K562 (cell line): Measurements from ENCODE around the gene PIK3C2G. TPM values are rescaled to one million over a fixed set of nuclear protein-coding genes. Genes with fewer than 3 reads are reported as not detected.

Experiments used
- ATAC-seq: fragments of 200-7000 bp; cut with Tn5 transposase; 3 replicates; pipeline ENCODE4 v1.9.1; 2020; ENCODE audit warnings: moderate library complexity
- BruUV-seq: library from RNA; stranded (reverse); fragments of 400-500 nt; replicated peaks from 2 replicates; lab custom pipeline; 2021; lab: Mats Ljungman, UMichigan
- CTCF ChIA-PET: fragments of 300-600 bp; formaldehyde crosslinking; extraction: SDS; loops from one replicate; lab custom pipeline; 2021; ENCODE audit warnings: low intra/inter-chr PET ratio; lab: Yijun Ruan, JAX
- POLR2A ChIA-PET: fragments of 300-600, 350-650 bp; sonication (Branson Sonifier 250); formaldehyde crosslinking; extraction: SDS; loops from one replicate; lab custom pipeline; 2021; ENCODE audit warnings: antibody characterized with exemption, inconsistent platforms; lab: Yijun Ruan, JAX
- DNase-seq, 4 experiments: peaks; one replicate each; pipeline versions ENCODE4 v3.0.0 to v3.0.0-alpha.2; 2011 to 2018; ENCODE audit warnings: low spot score in 3 of 4, mixed read lengths in 3 of 4; ENCODE audit errors: extremely low read depth in 1 of 4
- FAIRE-seq: peaks from 2 replicates; lab custom pipeline; 2011; peaks lifted over from hg19 to GRCh38; lab: Jason Lieb, UNC
- H2AFZ ChIP-seq: 2 replicates; pipeline ENCODE4 v1.6.0; 2011; ENCODE audit warnings: low read depth, low read length, control low read depth, inconsistent platforms
- H3K27ac ChIP-seq: fragments of 200-600 bp; 3 replicates; pipeline ENCODE4 v1.8.0; 2011; ENCODE audit warnings: low read depth, mild to moderate bottlenecking, control low read depth, inconsistent platforms, low read length, moderate library complexity, mixed read lengths; ENCODE audit errors: extremely low read depth
- H3K27me3 ChIP-seq, 2 experiments: fragments of 300-600 bp in 1 of 2; 2 replicates in 1 of 2; 3 replicates in 1 of 2; pipeline versions ENCODE4 v1.6.0 to v1.8.0; 2011; ENCODE audit warnings: inconsistent platforms in 2 of 2, low read length in 2 of 2, mild to moderate bottlenecking in 1 of 2, mixed read lengths in 1 of 2, moderate library complexity in 1 of 2; ENCODE audit not compliant: control insufficient read depth in 2 of 2, insufficient read depth in 2 of 2
- H3K36me3 ChIP-seq: fragments of 300-600 bp; 3 replicates; pipeline ENCODE4 v1.8.0; 2011; ENCODE audit warnings: mild to moderate bottlenecking, low read length, inconsistent platforms; ENCODE audit not compliant: control insufficient read depth, insufficient read depth
- H3K4me1 ChIP-seq, 2 experiments: fragments of 200-600 bp in 1 of 2; replicated peaks in 1 of 2; 2 replicates in 1 of 2; 3 replicates in 1 of 2; pipeline versions ENCODE4 v1.5.1 to v1.8.0; 2011; ENCODE audit warnings: inconsistent platforms in 2 of 2, low read length in 2 of 2, mild to moderate bottlenecking in 1 of 2, mixed read lengths in 1 of 2, moderate library complexity in 1 of 2; ENCODE audit not compliant: control insufficient read depth in 2 of 2, insufficient read depth in 2 of 2
- H3K4me2 ChIP-seq: 2 replicates; pipeline ENCODE4 v1.6.1; 2011; ENCODE audit warnings: low read length, control low read depth, inconsistent platforms, mixed read lengths; ENCODE audit not compliant: insufficient read depth
- H3K4me3 ChIP-seq: fragments of 200-600 bp; sonication (generic), shearing (Covaris generic); 2 replicates; pipeline ENCODE4 v1.5.1; 2016; ENCODE audit warnings: control low read depth, inconsistent platforms
- H3K79me2 ChIP-seq: fragments of 200-600 bp; 3 replicates; pipeline ENCODE4 v1.8.0; 2011; ENCODE audit warnings: low read length, inconsistent platforms; ENCODE audit not compliant: control insufficient read depth, insufficient read depth
- H3K9ac ChIP-seq, 2 experiments: 2 replicates each; pipeline versions ENCODE4 v1.6.0 to v1.6.1; 2011; ENCODE audit warnings: low read depth in 2 of 2, low read length in 2 of 2, control low read depth in 1 of 2, inconsistent platforms in 1 of 2, mild to moderate bottlenecking in 1 of 2, mixed read lengths in 1 of 2; ENCODE audit not compliant: insufficient read depth in 1 of 2
- H3K9me1 ChIP-seq: one replicate; pipeline ENCODE4 v1.6.0; 2011; ENCODE audit warnings: inconsistent platforms, mild to moderate bottlenecking, low read length, moderate library complexity; ENCODE audit not compliant: control insufficient read depth, insufficient read depth
- H3K9me3 ChIP-seq: replicated peaks from 2 replicates; pipeline ENCODE4 v1.5.1; 2011; ENCODE audit warnings: low read depth, low read length, inconsistent platforms; ENCODE audit not compliant: control insufficient read depth, insufficient read depth
- H4K20me1 ChIP-seq: replicated peaks from 2 replicates; pipeline ENCODE4 v1.6.1; 2011; ENCODE audit warnings: low read length, inconsistent platforms, mixed read lengths; ENCODE audit not compliant: control insufficient read depth, insufficient read depth
- DNMT1 ChIP-seq: fragments of 450-650 bp; IDR thresholded peaks from 2 replicates; pipeline ENCODE4 v1.6.1; 2016; ENCODE audit warnings: antibody characterized with exemption, mild to moderate bottlenecking
- E2F1 ChIP-seq: sonication (generic); formaldehyde crosslinking; IDR thresholded peaks from 2 replicates; pipeline ENCODE4 v1.8.1; 2023; ENCODE audit warnings: mild to moderate bottlenecking, missing genetic modification reagents, moderate library complexity
- GTF2B ChIP-seq: IDR thresholded peaks from 2 replicates; pipeline ENCODE4 v1.6.1; 2011; ENCODE audit not compliant: insufficient read length; ENCODE audit errors: extremely low read depth
- GTF2F1 ChIP-seq: IDR thresholded peaks from 2 replicates; pipeline ENCODE4 v1.6.1; 2011; ENCODE audit warnings: low read depth, low read length, improper control_type of control experiment
- MTA1 ChIP-seq: fragments of 450-650 bp; IDR thresholded peaks from 2 replicates; pipeline ENCODE4 v1.6.1; 2017; ENCODE audit warnings: borderline replicate concordance
- SIRT6 ChIP-seq: IDR thresholded peaks from one replicate; pipeline ENCODE4 v1.6.1; 2012; ENCODE audit warnings: low read depth, mild to moderate bottlenecking, control low read depth, inconsistent platforms, low read length, moderate library complexity
- SMARCB1 ChIP-seq: IDR thresholded peaks from 2 replicates; pipeline ENCODE4 v1.6.1; 2011; ENCODE audit warnings: improper control_type of control experiment, low read depth; ENCODE audit not compliant: insufficient read length
- THRAP3 ChIP-seq: fragments of 450-650 bp; IDR thresholded peaks from 2 replicates; pipeline ENCODE4 v1.6.1; 2016; ENCODE audit warnings: mild to moderate bottlenecking, inconsistent platforms, borderline replicate concordance
- ZC3H11A ChIP-seq: IDR thresholded peaks from 2 replicates; pipeline ENCODE4 v1.6.1; 2012; ENCODE audit warnings: low read depth, low read length, improper control_type of control experiment
- ZEB2 ChIP-seq: fragments of 450-650 bp; IDR thresholded peaks from 2 replicates; pipeline ENCODE4 v1.6.1; 2016
- ZKSCAN8 ChIP-seq: fragments of 200-800 bp; sonication (Bioruptor generic); IDR thresholded peaks from 2 replicates; pipeline ENCODE4 v1.6.1; 2016; ENCODE audit warnings: missing genetic modification characterization, missing compliant biosample characterization
- WGBS: fragments of 100-300 bp; shearing (Covaris generic); methylation state at CpG from one replicate; pipeline ENCODE4 v1.1.6; 2016; ENCODE audit warnings: low coverage, mixed read lengths; ENCODE audit not compliant: insufficient coverage; ENCODE audit errors: missing lambda C conversion rate; 5-methylcytosine and 5-hydroxymethylcytosine counted together
- in situ Hi-C: fragments of 300-500 bp; cut with MboI; formaldehyde crosslinking; loops from 4 replicates; pipeline ENCODE4 v1.15.0; 2018; ENCODE audit warnings: inconsistent platforms, mixed read lengths
- intact Hi-C: fragments of 100-400 bp; cut with micrococcal nuclease; formaldehyde crosslinking; loops from 2 replicates; pipeline ENCODE4 v1.14.2; 2022
- polyA plus RNA-seq, 8 experiments: library from polyadenylated mRNA; depleted of rRNA in 4 of 8; stranded (reverse) in 5 of 8; unstranded in 3 of 8; fragments of >200 nt; fragmentation: Nextera tagmentation in 2 of 8; fragmentation: Illumina TruSeq in 1 of 8; extraction: Ambion mirVana in 2 of 8; extraction: Trizol in 1 of 8; gene quantifications; 2 replicates each; pipeline versions ENCODE4 v1.2.1 to v1.2.3, GENCODE V29; 2011 to 2014; ENCODE audit warnings: inconsistent platforms in 1 of 8, missing spikeins in 1 of 8
- total RNA-seq, 7 experiments: library from RNA; depleted of rRNA in 6 of 7; stranded (reverse); fragments of >200 nt in 6 of 7; fragmentation: Illumina TruSeq in 2 of 7; extraction: Trizol in 2 of 7; gene quantifications; 2 replicates each; pipeline versions ENCODE4 v1.2.1 to v1.2.3, GENCODE V29; 2011 to 2021; ENCODE audit warnings: low replicate concordance in 1 of 7
- TF ChIP-seq, protein P1 (sequence below): conservative IDR thresholded peaks from 2 replicates; pipeline ENCODE4 v1.6.1; 2011; ENCODE audit warnings: low read depth, mild to moderate bottlenecking, low read length; ENCODE audit not compliant: control insufficient read depth
- TF ChIP-seq, protein P2 (sequence below): fragments of 450-650 bp; IDR thresholded peaks from 2 replicates; pipeline ENCODE4 v1.6.1; 2016; ENCODE audit warnings: borderline replicate concordance

Gene PIK3C2G
- total and polyA plus RNA-seq, 9 of the 15 experiments (the other 6 are each of a cell fraction or from before 2014, with no cell fraction given), result not detected

- in situ Hi-C loops (no loop called here), intact Hi-C loops (no loop called here)
- ChIA-PET CTCF (no interaction called here), POLR2A (no interaction called here)
- BruUV-seq, result no TSS peak
- no peak for TF ChIP-seq SMARCB1
- TF ChIP-seq ZEB2, result no peak
- TF ChIP-seq, protein P1, sequence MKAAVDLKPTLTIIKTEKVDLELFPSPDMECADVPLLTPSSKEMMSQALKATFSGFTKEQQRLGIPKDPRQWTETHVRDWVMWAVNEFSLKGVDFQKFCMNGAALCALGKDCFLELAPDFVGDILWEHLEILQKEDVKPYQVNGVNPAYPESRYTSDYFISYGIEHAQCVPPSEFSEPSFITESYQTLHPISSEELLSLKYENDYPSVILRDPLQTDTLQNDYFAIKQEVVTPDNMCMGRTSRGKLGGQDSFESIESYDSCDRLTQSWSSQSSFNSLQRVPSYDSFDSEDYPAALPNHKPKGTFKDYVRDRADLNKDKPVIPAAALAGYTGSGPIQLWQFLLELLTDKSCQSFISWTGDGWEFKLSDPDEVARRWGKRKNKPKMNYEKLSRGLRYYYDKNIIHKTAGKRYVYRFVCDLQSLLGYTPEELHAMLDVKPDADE, result no peak
- no peak overlapping the region for H3K9ac ChIP-seq
- DNase-seq, result no peak
- H3K9me1 ChIP-seq, result no peaks in the 10 kb centered on the region
- H3K27me3 ChIP-seq, result no peaks in the 10 kb centered on the region
- H3K4me1 ChIP-seq, result no peaks in the 10 kb centered on the region
- ATAC-seq, result no peak
- no peaks in the 10 kb centered on the region for H3K79me2 ChIP-seq
- no peak overlapping the region for H3K4me3 ChIP-seq
- no peak overlapping the region for H3K27ac ChIP-seq
- H3K9me3 ChIP-seq, result no peaks in the 10 kb centered on the region
- WGBS, result 23% methylated on average over 3 of the region's 5 CpGs
- H2AFZ ChIP-seq, result no peak overlapping the region
- no peaks in the 10 kb centered on the region for H3K36me3 ChIP-seq
- no peak overlapping the region for H3K4me2 ChIP-seq
- FAIRE-seq, result no peak
- H4K20me1 ChIP-seq, result no peaks in the 10 kb centered on the region
Measured at GRCh38 chr12:18631339-18631738, 370.0 kb downstream of the PIK3C2G start.

DNA sequence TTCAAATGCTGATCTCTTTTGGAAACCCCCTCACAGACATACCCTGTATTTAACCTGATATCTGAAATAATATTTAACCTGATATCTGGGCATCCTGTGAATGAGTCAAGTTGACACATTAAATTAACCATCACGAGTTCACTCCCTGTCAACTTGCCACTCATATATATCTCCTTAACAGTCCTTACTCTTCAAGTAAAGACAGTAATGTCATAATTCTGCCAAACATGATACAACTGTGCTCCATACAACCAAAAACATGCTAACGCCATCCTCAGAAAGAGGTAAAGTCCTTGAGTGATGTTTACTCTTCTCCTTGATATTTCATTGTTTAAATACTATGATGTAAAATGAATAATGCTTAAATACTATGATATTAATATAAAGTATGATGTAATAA, 371.5 kb downstream of the PIK3C2G start:
- H3K9me3 ChIP-seq, result no peaks in the 10 kb centered on the region
- TF ChIP-seq MTA1 (no peak), THRAP3 (no peak), DNMT1 (no peak), ZKSCAN8 (CRISPR knock-in tag) (no peak), E2F1 (CRISPR knock-in tag) (no peak), GTF2F1 (no peak), ZC3H11A (no peak), GTF2B (no peak), SIRT6 (no peak)
- TF ChIP-seq, protein P2, sequence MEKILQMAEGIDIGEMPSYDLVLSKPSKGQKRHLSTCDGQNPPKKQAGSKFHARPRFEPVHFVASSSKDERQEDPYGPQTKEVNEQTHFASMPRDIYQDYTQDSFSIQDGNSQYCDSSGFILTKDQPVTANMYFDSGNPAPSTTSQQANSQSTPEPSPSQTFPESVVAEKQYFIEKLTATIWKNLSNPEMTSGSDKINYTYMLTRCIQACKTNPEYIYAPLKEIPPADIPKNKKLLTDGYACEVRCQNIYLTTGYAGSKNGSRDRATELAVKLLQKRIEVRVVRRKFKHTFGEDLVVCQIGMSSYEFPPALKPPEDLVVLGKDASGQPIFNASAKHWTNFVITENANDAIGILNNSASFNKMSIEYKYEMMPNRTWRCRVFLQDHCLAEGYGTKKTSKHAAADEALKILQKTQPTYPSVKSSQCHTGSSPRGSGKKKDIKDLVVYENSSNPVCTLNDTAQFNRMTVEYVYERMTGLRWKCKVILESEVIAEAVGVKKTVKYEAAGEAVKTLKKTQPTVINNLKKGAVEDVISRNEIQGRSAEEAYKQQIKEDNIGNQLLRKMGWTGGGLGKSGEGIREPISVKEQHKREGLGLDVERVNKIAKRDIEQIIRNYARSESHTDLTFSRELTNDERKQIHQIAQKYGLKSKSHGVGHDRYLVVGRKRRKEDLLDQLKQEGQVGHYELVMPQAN, result no peak

More for the DNA sequence above, 371.5 kb downstream of the PIK3C2G start:
- no peaks in the 10 kb centered on the region for H3K27me3 ChIP-seq
- H3K27ac ChIP-seq, result no peak overlapping the region
- CTCF ChIA-PET, result no interaction called here
- no peak overlapping the region for H3K9ac ChIP-seq
- 11% methylated on average over 2 of the region's 2 CpGs for WGBS
- no peaks in the 10 kb centered on the region for H3K36me3 ChIP-seq
- in situ Hi-C loops, result no loop called here
- no peaks in the 10 kb centered on the region for H3K79me2 ChIP-seq
- H4K20me1 ChIP-seq, result no peaks in the 10 kb centered on the region
- no peak for ATAC-seq
- FAIRE-seq, result no peak
- POLR2A ChIA-PET, result no interaction called here
- BruUV-seq, result no TSS peak
- H3K9me1 ChIP-seq, result no peaks in the 10 kb centered on the region
- H2AFZ ChIP-seq, result no peak overlapping the region
- no peaks in the 10 kb centered on the region for H3K4me1 ChIP-seq
- no peak for DNase-seq
- intact Hi-C loops, result no loop called here
- no peak overlapping the region for H3K4me2 ChIP-seq
- H3K4me3 ChIP-seq, result no peak overlapping the region
